ENCODE measurements around the gene TOR2A. TPM values are rescaled to one million over a fixed set of nuclear protein-coding genes. Genes with fewer than 3 reads are reported as not detected.
"Not testable (repeated sequence)": the region's sequence is repeated elsewhere in the genome, so short reads cannot be mapped to it uniquely, and the experiment has no call there.

Gene TOR2A
- total and polyA plus RNA-seq, 3 donors from 2014 or later = 28.7 to 32.0 (median 30.4) TPM

GRCh38 chr9:127763918-127764384, 28.9 kb upstream of the TOR2A start:
- Histone ChIP-seq H3K27me3 (no peaks in the 10 kb centered on the region), H3K4me1 (no peaks in the 10 kb centered on the region), H3K4me3 (no peak overlapping the region), H3K36me3 (ENCODE audit: low read depth, missing control alignments) (no peaks in the 10 kb centered on the region), H3K27ac (no peak overlapping the region), H3K9me3 (no peaks in the 10 kb centered on the region)
- TF ChIP-seq POLR2A (IDR thresholded peaks at IDR 0.05) (no peak), CTCF (IDR thresholded peaks at IDR 0.05) (peak in 2 of 3 experiments; percentile 22 to 38)
- peak; percentile 55 for DNase-seq
- 62 to 66% methylated on average over 7 of the region's 7 CpGs for WGBS, 2 donors
- intact Hi-C loops (cut with DNase I; ENCODE audit: low total_unique reads) = no loop called here

- Histone ChIP-seq H3K27me3 (no peaks in the 10 kb centered on the region), H3K4me3 (no peak overlapping the region), H3K36me3 (ENCODE audit: low read depth, missing control alignments) (no peaks in the 10 kb centered on the region), H3K4me1 (no peaks in the 10 kb centered on the region), H3K27ac (no peak overlapping the region), H3K9me3 (no peaks in the 10 kb centered on the region)
- DNase-seq = no peak
- intact Hi-C loops (cut with DNase I; ENCODE audit: low total_unique reads) = no loop called here
- 65 to 72% methylated on average over 16 of the region's 16 CpGs for whole genome bisulfite sequencing, 2 donors
- TF ChIP-seq POLR2A (IDR thresholded peaks at IDR 0.05) (no peak), CTCF (IDR thresholded peaks at IDR 0.05) (no peak)
Observed at GRCh38 chr9:127762111-127762676, 27.1 kb upstream of the TOR2A start.

- no peaks in the 10 kb centered on the region for H3K27me3 ChIP-seq
- 61 to 63% methylated on average over 3 to 5 of the region's 5 CpGs for WGBS, 2 donors
- no peak overlapping the region for H3K4me3 ChIP-seq
- no peaks in the 10 kb centered on the region for H3K4me1 ChIP-seq
- no peaks in the 10 kb centered on the region for H3K36me3 ChIP-seq (ENCODE audit: low read depth, missing control alignments)
- no peak overlapping the region for H3K27ac ChIP-seq
- TF ChIP-seq CTCF (IDR thresholded peaks at IDR 0.05) = no peak
- no peak for TF ChIP-seq POLR2A (IDR thresholded peaks at IDR 0.05)
- DNase-seq = no peak
- intact Hi-C loops (cut with DNase I; ENCODE audit: low total_unique reads) = no loop called here
- no peaks in the 10 kb centered on the region for H3K9me3 ChIP-seq
Observed at GRCh38 chr9:127761491-127761956, 26.4 kb upstream of the TOR2A start.

- no peaks in the 10 kb centered on the region for H3K4me1 ChIP-seq
- H3K9me3 ChIP-seq = no peaks in the 10 kb centered on the region
- no peaks in the 10 kb centered on the region for H3K27me3 ChIP-seq
- H3K4me3 ChIP-seq = no peak overlapping the region
- no peak for DNase-seq
- no peaks in the 10 kb centered on the region for H3K36me3 ChIP-seq (ENCODE audit: low read depth, missing control alignments)
- TF ChIP-seq POLR2A (IDR thresholded peaks at IDR 0.05) = no peak
- TF ChIP-seq CTCF (IDR thresholded peaks at IDR 0.05) = no peak
- WGBS, 2 donors = 87 to 95% methylated on average over 5 of the region's 5 CpGs
- intact Hi-C loops (cut with DNase I; ENCODE audit: low total_unique reads) = no loop called here
- H3K27ac ChIP-seq = no peak overlapping the region
Observed at GRCh38 chr9:127761061-127761460, 26.0 kb upstream of the TOR2A start.

- Histone ChIP-seq H3K27me3 (no peaks in the 10 kb centered on the region), H3K4me3 (no peak overlapping the region), H3K4me1 (no peaks in the 10 kb centered on the region), H3K27ac (no peak overlapping the region), H3K36me3 (ENCODE audit: low read depth, missing control alignments) (no peaks in the 10 kb centered on the region), H3K9me3 (no peaks in the 10 kb centered on the region)
- no peak for DNase-seq
- 92 to 93% methylated on average over 5 of the region's 5 CpGs for WGBS, 2 donors
- no peak for TF ChIP-seq CTCF (IDR thresholded peaks at IDR 0.05)
- TF ChIP-seq POLR2A (IDR thresholded peaks at IDR 0.05) = no peak
- intact Hi-C loops (cut with DNase I; ENCODE audit: low total_unique reads) = no loop called here
Observed at GRCh38 chr9:127758843-127759242, 23.7 kb upstream of the TOR2A start.

GRCh38 chr9:127756776-127757175, 21.7 kb upstream of the TOR2A start:
- intact Hi-C loops (cut with DNase I; ENCODE audit: low total_unique reads); H3K9me3 ChIP-seq; H3K36me3 ChIP-seq (ENCODE audit: low read depth, missing control alignments); H3K27me3 ChIP-seq; DNase-seq; H3K4me3 ChIP-seq; H3K27ac ChIP-seq; H3K4me1 ChIP-seq: not testable (repeated sequence)
- 83 to 86% methylated on average over 10 to 11 of the region's 11 CpGs for WGBS, 2 donors

Data from testis (tissue), 3 donors.